Fibroblast of villous mesenchyme (primary cell): Measurements from ENCODE around the gene TXNDC11. TPM values are rescaled to one million over a fixed set of nuclear protein-coding genes. Genes with fewer than 3 reads are reported as not detected.

Source experiments
- DNase-seq: peaks from one replicate; pipeline ENCODE4 v3.0.0-alpha.2; 2010; ENCODE audit warnings: low read depth
- H3K4me3 ChIP-seq: 2 replicates; pipeline ENCODE4 v1.5.1; 2011; ENCODE audit warnings: low read depth, mild to moderate bottlenecking, low read length
- CTCF ChIP-seq: IDR thresholded peaks from 2 replicates; pipeline ENCODE4 v1.5.1; 2012; ENCODE audit warnings: low read depth, mild to moderate bottlenecking, low read length; ENCODE audit not compliant: insufficient read depth
- small RNA-seq: library from RNA; depleted of rRNA; stranded (forward); fragments of <200 nt; gene quantifications from one replicate; pipeline ENCODE3, GENCODE V24; 2012
- total RNA-seq: library from RNA; depleted of rRNA; stranded (reverse); fragments of >200 nt; gene quantifications from 2 replicates; pipeline ENCODE4 v1.2.3, GENCODE V29; 2012

Gene TXNDC11
- total RNA-seq, 1 donor, result 30.2 TPM

DNA sequence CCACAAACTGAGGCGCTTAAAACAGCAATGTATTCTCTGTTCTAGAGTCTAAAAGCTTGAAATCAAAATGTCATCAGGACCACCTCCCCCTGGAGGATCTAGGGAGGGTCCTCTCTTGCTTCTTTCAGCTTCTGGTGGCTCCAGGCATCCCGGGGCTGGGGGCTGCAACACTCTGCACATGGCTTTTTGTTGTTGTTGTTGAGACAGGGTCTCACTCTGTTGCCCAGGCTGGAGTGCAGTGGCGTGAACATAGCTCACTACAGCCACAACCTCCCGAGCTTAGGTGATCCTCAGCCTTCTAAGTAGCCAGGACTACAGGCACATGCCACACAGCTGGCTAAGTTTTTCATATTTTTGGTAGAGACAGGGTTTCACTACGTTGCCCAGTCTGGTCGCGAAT is 111.4 kb downstream of the TXNDC11 start:
- DNase-seq, result no peak
- TF ChIP-seq CTCF, result no peak
- no peak overlapping the region for H3K4me3 ChIP-seq

GRCh38 chr16:11630768-11631056 is 111.9 kb downstream of the TXNDC11 start:
- no peak overlapping the region for H3K4me3 ChIP-seq
- DNase-seq, result no peak
- TF ChIP-seq CTCF, result no peak

DNA sequence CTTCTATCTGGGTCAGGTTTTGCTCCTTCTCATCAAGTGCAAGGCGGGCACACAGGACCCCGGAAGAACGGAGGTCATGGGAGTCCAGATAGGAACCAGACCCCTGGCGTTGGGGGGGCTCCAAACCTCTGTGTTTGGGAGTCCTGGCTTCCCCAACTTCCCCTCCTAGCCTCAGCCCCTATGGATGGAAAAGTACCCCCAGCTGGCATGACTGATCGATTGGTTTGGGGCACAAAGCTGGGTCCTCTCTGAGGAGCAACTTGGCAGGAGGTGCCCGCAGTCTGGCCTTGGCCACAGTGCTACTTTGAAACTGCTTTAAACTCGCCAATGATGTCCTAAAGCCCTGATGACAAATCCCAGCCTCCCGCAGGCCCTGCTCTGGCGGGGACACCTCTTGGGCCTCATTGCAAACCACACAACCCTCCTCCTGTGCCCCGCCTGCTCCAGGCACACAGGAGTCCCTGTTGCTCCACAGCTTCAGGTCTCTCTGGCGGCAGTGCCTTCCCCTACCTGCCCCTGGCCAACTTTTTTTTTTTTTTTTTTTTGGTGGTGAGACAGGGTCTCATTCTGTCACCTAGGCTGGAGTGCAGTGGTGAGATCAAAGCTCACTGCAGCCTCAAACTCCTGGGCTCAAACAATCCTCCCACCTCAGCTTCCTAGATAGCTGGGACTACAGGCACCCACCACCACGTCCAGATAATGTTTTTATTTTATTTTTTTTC is 112.5 kb downstream of the TXNDC11 start:
- TF ChIP-seq CTCF, result no peak
- no peak for DNase-seq
- H3K4me3 ChIP-seq, result no peak overlapping the region

Small RNA genes lying within 50 kb of the gene (small RNA-seq; reads per million reads assigned to genes)
- gene RF00017, result not detected

Other genes with a start within 250 kb of the TXNDC11 start
- gene LITAF, start 155.9 kb downstream of the TXNDC11 start, total RNA-seq, result 45.7 and 96.7 TPM in 2 replicates
- 10.0 and 13.0 TPM in 2 replicates for gene SNN, start 74.4 kb downstream of the TXNDC11 start, total RNA-seq
- 39.0 and 59.2 TPM in 2 replicates for gene ZC3H7A, start 54.4 kb upstream of the TXNDC11 start, total RNA-seq
- gene RSL1D1, start 108.7 kb upstream of the TXNDC11 start, total RNA-seq, result 57.7 and 117 TPM in 2 replicates
- 104 and 170 TPM in 2 replicates for gene GSPT1, start 173.1 kb upstream of the TXNDC11 start, total RNA-seq
- gene NPIPB2, start 199.2 kb upstream of the TXNDC11 start, total RNA-seq, result 2.2 and 2.3 TPM in 2 replicates
- gene TNFRSF17, start 222.4 kb upstream of the TXNDC11 start, total RNA-seq, result not detected in 2 replicates
- gene SNX29, start 233.9 kb upstream of the TXNDC11 start, total RNA-seq, result 21.6 and 24.2 TPM in 2 replicates